ENCODE measurements around the gene NTM.
"Not testable (repeated sequence)": the region's sequence is repeated elsewhere in the genome, so short reads cannot be mapped to it uniquely, and the experiment has no call there.

NTM gene

GRCh38 chr11:131464461-131464860, 94.0 kb downstream of the NTM start:
- no peak for DNase-seq

GRCh38 chr11:131465039-131465438, 94.6 kb downstream of the NTM start:
- DNase-seq: no peak

GRCh38 chr11:131465746-131466145, 95.3 kb downstream of the NTM start:
- no peak for DNase-seq

DNA sequence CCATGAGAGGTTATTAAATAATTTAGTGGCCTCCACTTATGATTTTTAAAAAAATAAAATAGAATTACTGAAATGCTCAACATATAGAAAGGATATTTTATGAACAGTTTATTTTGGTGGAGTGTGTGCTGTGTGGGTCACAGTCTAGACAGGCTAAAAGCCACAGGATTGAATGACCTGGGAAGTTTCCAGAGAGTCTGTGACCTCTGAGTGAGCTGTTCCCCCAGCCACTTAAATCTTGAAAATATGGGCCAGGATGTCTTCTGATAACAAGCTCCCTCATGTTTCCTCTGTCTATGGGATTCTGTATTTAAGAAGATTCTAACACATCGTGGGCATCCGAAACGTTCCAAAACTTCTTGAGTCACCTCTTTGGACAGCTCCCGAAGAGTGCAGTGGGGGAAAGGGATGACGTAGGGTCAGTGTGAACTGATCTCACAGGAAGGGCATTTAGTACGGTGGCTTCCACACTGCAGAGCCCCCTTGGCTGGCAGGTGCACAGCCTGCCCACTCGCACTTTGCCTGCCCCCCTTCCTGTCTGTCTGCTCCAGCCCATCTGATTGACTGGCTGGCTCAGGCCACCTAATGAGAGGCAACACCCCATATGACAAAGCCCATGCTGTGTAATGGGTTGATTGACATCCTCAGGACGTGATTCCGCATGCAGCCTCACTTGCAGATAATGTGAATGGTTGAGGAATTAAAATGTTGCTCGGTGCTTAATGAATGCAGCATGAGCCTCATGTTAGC, 97.4 kb downstream of the NTM start:
- DNase-seq: no peak

DNA sequence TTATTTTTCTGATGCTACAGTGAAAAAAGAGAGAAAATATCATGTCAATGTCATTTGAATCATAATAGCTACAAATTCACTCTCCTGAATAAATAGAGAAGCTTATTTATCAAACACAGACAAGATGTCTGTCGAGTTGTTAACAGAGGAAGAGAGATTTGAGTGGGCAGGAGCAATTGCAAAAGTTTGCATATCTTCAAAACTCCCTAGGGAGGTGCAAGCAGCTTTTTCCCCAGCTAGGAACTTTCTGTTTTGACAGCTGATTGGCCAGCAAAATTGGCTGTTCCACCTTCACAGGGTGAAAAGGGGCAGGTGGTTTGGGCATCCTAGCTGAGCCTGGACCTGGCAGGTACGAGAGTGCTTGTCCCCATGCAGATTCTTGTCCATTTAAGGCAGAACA, 98.2 kb downstream of the NTM start:
- DNase-seq: no peak

DNA sequence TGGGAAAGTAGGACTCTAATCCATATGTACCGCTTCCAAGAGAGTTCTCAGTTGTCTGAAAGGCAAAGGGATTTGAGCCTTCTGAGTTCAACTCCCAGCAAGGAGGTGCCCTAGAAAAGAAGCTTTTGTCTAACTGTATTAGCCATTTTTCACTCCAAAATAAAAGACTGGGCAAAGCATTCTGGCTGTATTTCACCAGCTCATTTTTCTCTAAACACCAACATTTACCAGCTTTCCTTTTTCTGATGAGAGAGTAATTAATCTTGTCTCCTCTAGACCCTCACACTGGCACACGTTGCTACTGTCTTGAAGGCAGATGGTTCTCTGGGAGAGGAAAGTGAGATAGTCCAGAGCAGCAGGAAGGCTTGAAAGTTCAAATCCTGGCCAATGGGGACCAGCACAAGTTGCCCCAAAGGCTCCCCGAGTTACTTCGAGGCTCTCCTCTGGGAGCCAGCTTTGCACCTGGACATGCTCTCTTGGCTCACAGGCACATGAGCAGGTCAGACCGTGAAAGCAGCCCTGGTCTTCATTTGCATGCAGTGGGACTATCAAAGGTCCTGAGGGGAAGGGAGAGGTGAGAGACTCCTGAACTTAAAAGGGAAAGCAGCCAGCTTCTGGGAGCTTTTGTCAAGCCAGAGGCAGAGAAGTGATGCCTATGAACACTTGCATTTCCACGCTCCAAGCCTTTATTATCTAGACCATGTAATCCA, 100.0 kb downstream of the NTM start:
- no peak for DNase-seq

DNA sequence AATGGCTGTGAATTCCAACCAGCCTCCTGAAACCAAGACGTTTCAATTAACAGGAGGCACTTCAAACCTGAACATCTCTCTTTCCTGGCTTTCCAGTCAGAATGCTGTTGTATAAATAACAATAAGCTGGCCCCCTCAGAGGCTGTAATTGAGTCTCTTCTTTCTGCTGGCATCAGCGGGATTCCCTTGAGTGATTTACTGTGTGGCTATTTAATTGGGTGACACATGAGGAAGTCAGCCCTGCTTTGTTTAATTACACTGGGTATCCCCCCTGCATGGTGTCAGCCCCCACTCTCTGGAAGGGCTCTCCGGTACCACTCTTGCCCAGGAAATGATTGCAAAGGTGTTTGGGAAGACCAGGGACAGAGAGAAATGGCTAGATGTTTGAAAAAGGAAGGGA, 101.6 kb downstream of the NTM start:
- no peak for DNase-seq

- DNase-seq: no peak
Measured at GRCh38 chr11:131474947-131475346, 104.5 kb downstream of the NTM start.

GRCh38 chr11:131476266-131476665, 105.9 kb downstream of the NTM start:
- no peak for DNase-seq

DNA sequence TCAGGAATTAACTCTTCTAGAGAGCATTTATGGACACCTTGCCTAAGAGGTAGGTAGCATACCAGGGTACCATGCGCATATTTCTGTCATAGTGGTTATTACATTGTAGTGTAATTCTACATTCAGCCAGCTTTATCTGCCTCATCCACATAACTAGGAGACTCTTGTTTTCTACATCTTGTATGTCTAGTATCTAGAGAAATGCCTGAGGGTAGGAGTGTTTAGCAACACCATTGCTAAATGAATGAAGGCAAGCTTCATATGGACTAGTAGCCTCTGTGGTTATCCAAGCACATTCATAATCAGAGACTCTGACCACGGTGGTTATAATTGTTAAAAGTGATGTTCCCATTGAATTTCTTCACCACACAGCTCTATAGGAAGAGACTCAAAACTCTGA, 107.9 kb downstream of the NTM start:
- DNase-seq: no peak

GRCh38 chr11:131481303-131481702, 110.9 kb downstream of the NTM start:
- DNase-seq: no peak

DNA sequence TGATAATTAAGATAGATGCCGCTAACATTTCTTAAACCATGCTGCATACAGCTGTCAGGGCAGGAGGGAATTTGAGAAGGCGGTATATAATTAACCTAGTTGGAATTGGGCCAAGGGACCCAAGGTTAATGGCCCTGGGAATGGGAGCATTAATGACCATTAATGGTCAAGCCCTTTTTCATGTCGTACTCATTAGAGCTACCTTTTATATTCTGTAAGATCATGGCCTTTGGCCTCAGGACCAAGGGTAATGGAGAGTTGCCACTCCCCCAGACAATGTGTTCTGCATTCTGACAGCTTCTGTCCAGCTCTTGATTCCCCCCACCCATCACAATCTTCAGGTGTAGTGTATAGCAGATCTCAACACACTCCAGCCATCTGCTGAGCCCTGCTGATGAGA, 111.6 kb downstream of the NTM start:
- DNase-seq: no peak

GRCh38 chr11:131483453-131483852, 113.0 kb downstream of the NTM start:
- DNase-seq: no peak

- DNase-seq: no peak
Measured at GRCh38 chr11:131483877-131484276, 113.5 kb downstream of the NTM start.

GRCh38 chr11:131486100-131486499, 115.7 kb downstream of the NTM start:
- DNase-seq: no peak

DNA sequence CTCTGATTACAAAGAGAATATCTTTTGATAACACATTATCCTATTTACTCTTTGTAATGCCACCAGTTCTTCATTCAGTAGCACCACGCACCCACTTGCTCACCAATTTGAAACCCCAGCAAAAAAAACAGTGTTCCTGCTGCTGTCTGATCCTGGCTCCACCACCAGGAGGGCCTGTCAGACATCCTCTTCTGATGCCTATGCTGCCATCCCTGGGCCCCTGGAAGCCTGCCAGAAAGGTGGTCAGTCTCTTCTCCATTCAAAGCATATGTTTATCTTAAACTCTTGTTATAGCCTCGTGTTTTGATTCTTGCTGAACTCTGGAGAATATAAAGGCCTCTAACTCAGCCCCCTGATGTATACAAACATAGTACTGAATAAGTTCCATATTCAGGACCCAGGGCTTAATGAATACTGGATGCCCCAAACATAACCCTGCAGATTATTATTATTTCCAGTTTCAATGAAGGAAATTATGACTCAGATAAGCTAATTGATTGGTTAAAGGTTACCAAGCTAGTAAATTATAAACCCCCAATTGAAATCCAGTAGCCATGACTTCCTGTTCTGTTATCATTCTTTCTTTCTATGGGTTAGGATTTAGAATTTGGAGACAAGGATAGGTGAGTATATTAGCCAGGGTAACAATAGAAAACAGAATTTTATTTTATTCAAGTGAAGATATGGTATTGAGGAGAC, 116.7 kb downstream of the NTM start:
- no peak for DNase-seq

DNA sequence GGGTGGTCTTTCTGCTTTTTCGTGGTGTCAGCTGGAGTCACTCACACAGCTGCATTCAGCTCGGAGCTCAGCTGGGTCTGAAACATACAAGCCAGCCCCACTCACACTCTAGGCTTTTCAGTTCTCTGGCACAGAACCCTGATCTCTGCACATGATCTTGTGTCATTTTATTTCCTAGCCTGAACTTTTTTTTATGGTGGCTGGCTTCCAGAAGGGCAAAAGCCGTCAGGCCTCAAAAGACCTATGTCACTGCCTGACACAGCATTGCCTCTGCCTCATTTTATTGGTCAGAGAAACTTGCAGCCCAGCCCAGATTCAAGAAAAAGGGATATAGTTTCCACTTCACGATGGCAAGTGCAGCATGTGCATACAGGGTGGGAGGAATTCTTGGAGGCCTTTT, 117.8 kb downstream of the NTM start:
- no peak for DNase-seq

DNA sequence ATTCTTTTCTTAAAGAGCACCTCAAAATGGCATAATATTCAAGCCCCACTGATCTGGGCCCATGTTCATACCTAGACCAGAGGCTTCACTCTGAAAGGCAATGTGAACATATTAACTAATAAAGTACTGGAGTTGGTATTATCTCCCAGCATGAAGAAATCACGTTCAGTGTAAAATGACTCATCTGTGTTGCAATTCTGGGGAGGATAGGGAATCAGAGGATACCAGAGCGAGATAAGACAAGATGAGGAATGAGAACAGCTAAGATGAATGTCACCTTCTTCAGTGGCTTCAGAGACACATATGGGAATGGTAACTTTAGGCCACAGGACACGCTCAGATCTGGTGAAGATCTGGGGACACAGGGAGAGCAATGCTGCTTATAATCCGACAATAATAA, 121.1 kb downstream of the NTM start:
- no peak for DNase-seq

DNA sequence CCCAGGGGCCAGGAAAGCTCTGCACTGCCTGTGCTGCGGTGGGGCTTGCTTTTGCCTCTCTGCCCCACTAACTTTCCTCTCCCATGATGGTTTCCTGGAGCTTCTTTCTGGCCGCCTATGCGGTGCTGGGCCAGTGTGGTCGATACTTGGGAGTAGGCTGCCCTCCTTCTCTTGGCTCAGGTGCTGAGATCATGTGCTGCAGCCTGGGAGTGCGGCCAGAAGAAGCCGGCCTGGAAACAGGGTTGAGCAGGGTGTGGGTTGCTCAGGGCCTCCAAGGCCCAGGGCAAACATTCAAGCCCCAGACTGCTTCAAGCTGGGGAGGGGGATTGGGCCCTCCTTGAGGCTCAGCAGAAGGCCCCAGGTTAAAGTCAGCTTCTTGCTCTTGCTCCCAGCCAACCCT, 125.0 kb downstream of the NTM start:
- DNase-seq: no peak

DNA sequence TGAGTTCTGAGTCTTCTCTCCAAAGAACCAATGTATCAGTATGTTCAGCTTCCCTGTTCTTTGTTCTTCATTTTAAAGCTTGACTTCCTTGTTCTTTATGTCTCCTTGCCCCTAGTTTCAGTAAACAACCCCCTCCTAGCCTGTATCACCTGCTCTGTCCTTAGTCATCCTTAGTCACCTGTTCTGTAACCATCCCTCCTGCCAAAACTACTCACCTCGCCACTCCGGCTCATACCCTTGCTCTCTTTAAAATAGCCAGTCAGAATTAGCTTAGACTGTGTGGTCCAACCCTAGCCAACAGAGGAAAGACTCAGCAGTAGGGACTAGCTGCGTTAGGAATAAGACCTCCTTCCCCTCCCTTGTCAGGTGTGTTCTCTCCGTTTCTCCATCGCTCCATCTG, 127.3 kb downstream of the NTM start:
- not testable (repeated sequence) for DNase-seq

- DNase-seq: no peak
Measured at GRCh38 chr11:131498631-131499160, 128.3 kb downstream of the NTM start.

DNA sequence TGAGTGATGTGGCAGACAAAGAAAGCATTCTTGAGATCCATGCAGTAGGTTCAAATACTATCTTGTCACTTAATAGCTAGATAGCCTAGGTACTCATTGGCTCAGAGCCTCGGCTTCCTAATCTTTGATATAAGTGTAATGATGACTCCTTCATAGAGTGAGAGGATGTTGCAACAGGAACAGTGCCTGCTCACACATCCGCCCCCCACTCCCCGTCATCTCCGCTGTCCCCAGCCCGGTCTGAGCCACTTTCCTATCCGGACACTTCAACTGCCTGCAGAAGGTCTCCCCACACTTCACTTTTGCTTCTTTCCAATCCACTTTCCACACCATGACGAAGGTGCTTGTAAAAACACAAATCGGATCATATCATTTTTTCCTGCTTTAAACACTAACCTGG, 128.8 kb downstream of the NTM start:
- no peak for DNase-seq

DNA sequence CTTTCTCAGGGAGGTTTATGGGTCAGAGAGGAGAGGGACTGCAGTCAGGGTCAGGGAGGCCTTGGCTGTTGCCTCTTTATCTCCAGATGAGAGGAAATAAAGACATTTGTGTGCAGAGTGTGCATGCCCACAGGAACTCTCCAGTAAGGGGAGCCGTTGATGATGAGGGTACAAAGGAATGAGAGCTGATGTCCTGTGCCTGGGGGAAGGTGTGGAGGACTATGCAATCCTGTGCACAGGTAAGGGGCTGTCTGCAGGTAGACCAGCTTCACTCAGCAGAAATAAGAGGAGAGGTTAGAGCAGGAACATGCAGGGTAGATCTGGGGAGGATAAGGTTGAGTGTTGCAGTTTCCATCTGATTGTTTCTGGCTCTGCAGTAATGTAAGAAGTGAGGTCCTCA, 132.6 kb downstream of the NTM start:
- no peak for DNase-seq

All from stimulated activated CD4-positive, alpha-beta T cell treated with anti-CD3 and anti-CD28 coated beads, Interleukin-4, amount 100 ng/mL, for 4 hours (primary cell).